Stimulated activated CD8-positive, alpha-beta memory T cell treated with anti-CD3 and anti-CD28 coated beads, Interleukin-4, amount 100 ng/mL, for 48 hours (primary cell): Measurements from ENCODE around the gene PSIP1.
"Not testable (repeated sequence)": the region's sequence is repeated elsewhere in the genome, so short reads cannot be mapped to it uniquely, and the experiment has no call there.

ENCODE experiments used
- DNase-seq: peaks from one replicate; pipeline ENCODE4 v3.0.0-alpha.2; 2020

PSIP1 gene

DNA sequence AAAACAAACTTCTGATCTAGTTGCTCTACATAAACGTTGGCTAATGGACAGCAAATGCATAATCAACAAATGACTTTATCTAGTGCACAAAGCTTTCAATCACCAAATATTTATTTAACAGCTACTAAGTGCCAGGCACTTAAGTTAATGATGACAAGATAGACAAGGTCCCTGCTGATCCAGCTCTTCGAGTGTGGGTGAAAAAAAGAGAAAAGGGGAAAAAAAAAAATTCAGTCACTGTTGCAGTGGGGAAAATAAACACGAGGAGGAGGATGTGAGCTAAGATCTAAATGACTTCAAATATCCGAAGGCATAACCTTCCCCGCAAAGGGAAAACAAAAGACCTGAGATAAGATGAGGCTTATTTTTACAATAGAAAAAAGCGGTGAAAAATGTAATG is 9.6 kb downstream of the PSIP1 start:
- DNase-seq = no peak

DNA sequence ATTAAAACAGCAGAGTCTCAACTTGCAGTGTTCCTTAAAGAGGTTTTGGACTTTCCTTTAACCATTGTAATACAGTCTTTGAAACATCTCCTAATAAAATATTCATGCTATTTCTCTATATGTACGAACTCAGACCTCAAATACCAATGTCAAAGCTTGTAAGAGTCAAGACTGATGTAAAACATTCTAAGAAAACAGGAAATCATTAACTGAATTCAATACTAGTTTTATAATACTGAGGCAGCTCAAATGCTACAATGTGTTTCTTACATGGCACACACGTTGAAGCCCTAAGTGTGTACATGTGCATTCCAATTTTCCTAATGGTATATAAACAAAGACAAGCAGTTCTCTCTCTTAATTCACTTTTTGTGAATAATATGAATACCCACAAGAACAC is 11.6 kb downstream of the PSIP1 start:
- no peak for DNase-seq

- no peak for DNase-seq
These were observed 12.3 kb downstream of the PSIP1 start for GRCh38 chr9:15498246-15498995.

DNA sequence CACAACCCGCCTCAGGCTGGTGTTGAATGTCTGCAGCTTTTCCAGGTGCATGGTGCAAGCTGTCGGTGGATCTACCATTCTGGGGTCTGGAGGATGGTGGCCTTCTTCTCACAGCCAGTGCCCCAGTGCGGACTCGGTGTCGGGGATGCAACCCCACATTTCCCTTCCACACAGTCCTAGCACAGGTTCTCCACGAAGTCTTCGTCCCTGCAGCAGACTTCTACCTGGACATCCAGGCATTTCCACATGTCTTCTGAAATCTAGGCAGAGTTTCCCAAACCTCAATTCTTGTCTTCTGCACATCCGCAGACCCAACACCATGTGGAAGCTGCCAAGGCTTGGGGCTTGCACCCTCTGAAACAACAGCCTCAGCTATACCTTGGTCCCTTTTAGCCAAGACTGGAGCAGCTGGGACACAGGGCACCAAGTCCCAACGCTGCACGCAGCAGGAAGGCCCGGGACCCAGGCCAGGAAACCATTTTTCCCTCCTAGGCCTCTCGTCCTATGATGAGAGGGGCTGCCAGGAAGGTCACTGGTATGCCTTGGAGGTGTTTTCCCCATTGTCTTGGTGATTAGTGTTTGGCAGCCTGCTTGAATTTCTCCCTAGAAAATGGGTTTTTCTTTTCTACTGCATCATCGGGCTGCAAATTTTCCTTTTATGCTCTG is 18.2 kb downstream of the PSIP1 start:
- DNase-seq = no peak

- DNase-seq = no peak
These were observed 18.8 kb downstream of the PSIP1 start for GRCh38 chr9:15491950-15492349.

DNA sequence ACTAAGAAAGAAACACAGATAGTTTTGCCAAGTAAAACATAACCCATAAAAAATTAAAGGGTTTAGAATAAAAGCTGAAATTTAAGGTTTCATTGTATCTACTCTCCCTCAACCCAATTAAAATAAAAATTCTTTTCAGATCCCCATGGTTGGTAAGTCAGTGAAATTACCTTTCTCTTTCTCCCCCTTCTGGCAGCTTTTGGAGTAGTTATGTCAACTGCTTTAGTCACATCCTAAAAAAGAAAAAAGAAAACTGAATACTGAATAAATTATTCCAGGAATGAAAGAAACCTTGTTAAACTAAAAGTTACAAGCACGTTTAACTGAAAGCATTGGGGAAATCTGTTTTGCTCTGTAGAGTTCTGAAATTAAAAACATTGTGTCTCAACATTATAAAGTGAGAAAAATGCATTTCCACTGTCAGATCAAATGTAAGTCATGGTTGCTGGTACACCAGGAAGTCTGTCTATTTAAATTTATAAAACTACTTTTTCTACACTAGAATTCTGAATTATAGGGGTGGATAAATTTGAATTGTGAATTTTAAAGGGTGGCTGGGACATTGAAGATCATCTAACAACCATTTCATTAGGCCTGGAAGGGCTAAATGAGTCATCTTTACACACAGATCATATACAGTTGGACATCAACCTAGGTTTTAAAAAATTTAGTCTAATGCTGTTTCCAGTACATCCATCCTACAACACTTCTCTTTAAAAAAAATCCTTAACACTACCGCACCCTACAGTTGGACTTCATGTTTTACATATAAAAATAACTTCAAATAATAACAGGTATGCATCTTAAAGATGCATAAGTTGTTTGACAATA is 24.7 kb downstream of the PSIP1 start:
- no peak for DNase-seq

DNA sequence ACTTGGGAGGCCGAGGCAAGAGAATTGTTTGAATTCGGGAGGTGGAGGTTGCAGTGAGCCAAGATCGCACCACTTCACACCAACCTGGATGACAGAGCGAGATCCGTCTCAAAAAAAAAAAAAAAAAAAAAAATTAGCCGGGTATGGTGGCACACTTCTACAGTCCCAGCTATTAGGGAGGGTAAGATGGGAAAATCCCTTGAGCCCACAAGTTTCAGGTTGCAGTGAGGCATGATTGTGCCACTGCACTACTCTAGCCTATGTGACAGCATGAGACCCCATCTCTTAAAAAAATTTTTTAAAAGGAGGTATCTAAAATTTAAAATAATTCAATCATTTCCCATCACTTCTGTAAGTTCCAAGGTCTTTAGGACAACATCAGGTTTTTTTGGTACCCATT is 26.0 kb downstream of the PSIP1 start:
- no peak for DNase-seq

DNA sequence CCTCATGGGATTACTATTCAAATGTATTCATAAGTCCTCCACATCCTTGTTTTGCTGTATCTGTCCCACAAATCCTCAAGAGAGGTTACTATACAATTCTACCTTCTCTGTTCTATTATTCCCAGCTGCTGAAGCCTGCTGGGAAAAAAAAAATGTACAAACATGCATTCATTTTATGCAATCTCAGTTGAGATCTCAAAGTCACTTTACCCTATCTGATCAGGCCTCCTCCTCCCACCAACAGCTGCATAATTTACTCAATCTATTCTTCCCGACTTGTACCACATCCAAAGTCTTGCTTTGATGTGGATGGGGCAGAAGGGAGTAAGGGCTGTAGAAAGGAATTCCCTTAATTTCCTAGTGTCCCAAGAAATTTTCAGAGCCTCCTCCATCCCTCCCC is 28.6 kb downstream of the PSIP1 start:
- no peak for DNase-seq

- no peak for DNase-seq
These were observed 30.7 kb downstream of the PSIP1 start for GRCh38 chr9:15480028-15480427.

GRCh38 chr9:15475923-15476536 is 34.7 kb downstream of the PSIP1 start:
- DNase-seq = no peak

DNA sequence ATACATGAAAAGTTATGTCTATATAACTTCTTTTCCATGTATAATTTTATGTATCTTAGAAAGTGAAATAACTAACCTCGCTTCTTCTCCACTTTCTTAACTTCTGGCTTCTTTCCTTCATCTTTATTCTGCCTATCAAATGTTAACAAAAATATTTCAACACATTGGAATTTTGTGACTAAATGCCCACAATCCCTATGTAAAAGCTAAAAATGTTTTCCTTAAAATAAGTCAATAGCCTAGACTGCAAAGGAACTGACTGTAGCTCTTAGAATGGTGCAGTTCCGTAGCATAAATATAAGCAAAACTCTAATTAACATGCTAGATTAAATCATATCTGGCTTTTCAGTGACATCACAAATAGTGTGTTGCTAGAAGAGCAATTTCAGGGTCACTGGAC is 40.9 kb downstream of the PSIP1 start:
- no peak for DNase-seq

DNA sequence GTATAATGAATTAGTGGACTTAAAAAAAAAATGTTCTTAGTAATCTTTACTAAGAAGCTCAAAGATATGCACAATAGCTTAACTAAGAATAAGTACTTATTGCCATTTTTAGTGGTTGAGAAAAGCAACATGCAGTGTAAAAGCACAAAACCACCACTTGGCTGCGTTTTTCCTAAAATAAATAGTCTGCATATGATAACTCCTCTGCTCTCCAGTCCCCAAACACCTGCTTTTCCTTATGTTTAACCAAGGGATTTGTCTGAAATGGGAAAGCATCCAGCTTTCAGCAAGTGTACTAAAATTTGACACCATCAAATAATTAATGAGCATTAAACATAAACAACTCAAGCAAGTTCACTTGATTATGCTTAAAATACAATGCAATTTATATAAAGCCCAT is 41.4 kb downstream of the PSIP1 start:
- DNase-seq = no peak

- no peak for DNase-seq
These were observed 42.6 kb downstream of the PSIP1 start for GRCh38 chr9:15468145-15468544.

DNA sequence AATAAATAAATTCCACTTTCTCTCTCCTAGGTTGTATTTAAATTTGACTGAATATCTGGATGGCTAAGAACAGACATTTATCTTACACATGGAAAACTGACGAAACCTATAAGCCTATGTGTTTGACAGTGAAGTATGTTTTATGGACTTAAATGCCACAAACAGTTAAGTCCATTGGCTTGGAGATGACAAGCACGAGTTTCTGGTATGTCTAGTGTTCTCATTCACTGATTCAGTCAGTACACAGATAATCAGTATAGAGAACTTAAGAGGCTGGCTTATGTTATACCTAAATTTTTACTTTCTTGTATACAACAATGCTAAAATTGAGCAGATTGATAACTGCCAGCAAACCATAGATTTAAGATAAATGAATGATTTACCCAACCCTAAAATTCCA is 49.2 kb downstream of the PSIP1 start:
- no peak for DNase-seq

- DNase-seq = no peak
These were observed 49.7 kb downstream of the PSIP1 start for GRCh38 chr9:15461056-15461455.

DNA sequence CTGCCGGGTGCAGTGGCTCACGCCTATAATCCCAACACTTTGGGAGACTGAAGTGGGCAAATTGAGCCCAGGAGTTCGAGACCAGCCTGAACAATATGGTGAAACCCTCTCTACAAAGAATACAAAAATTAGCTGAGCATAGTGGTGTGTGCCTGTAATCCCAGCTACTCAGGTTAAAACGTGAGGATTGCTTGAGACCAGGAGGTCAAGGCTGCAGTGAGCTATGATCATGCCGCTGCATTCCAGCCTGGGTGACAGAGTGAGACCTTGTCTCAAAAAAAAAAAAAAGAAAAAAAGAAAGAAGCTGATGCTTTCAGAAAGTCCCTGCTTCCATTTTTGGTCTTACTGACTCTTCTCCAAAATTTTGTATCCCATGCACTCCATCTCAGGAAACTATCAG is 56.8 kb downstream of the PSIP1 start:
- no peak for DNase-seq

DNA sequence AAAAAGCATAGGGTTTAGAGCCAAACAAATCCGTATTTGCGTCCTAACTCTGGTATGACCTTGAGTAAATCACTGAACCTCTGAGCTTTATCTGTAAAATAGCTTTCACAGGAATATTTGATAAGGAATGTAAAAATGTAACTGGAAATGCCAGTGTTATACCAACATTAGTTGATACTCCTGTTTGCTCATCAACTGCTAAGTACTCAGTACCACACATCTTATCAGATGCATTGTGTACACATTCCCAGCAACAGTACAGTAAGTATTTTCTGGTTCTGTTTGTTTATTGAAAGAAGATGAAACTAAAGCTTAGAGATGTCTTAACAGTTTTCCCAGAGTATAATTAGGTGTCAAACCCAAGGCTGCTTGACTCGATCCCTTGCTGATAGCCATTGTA is 66.6 kb downstream of the PSIP1 start:
- DNase-seq = no peak

- not testable (repeated sequence) for DNase-seq
These were observed 68.5 kb downstream of the PSIP1 start for GRCh38 chr9:15442264-15442663.

DNA sequence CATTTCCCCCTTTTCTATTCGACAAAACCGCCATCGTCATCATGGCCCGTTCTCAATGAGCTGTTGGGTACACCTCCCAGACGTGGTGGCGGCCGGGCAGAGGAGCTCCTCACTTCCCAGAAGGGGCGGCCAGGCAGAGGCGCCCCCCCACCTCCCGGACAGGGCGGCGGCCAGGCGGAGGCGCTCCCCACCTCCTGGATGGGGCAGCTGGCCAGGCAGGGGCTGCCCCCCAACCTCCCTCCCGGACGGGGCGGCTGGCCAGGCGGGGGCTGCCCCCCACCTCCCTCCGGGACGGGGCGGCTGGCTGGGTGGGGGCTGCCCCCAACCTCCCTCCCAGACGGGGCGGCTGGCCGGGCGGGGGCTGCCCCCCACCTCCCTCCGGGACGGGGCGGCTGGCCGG is 68.9 kb downstream of the PSIP1 start:
- DNase-seq = not testable (repeated sequence)

DNA sequence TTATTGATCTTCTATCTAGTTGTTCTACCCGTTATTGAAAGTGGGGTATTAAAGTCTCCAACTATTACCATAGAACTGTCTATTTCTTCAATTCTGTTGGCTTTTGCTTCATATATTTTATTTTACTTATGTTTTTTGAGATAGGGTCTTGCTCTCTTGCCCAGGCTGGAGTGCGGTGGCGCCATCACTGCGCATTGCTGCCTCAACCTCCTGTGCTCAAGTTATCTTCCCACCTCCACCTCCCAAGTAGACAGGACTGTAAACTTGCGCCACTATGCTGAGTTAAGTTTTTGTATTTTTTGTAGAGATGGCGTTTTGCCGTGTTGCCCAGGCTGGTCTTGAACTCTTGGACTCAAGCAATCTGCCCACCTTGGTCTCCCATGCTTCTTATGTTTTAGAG is 71.9 kb downstream of the PSIP1 start:
- DNase-seq = no peak

- DNase-seq = no peak
These were observed 77.1 kb downstream of the PSIP1 start for GRCh38 chr9:15433661-15434060.

GRCh38 chr9:15433191-15433590 is 77.6 kb downstream of the PSIP1 start:
- no peak for DNase-seq
